Left ventricle myocardium inferior (tissue), 1 donor: ENCODE results near the gene RNF169. TPM values are rescaled to one million over a fixed set of nuclear protein-coding genes. Genes with fewer than 3 reads are reported as not detected.
A peak's percentile ranks its signal among the peaks of the same experiment; 100 is the strongest.

Experiments used
- DNase-seq: peaks from one replicate; pipeline ENCODE4 v3.0.0-alpha.2; 2020
- H3K27ac ChIP-seq: fragments of 200-600 bp; replicated peaks from 2 replicates; pipeline ENCODE4 v1.8.0; 2021
- H3K27me3 ChIP-seq: fragments of 200-600 bp; 2 replicates; pipeline ENCODE4 v1.8.0; 2021; ENCODE audit warnings: low read depth
- H3K36me3 ChIP-seq: fragments of 200-600 bp; 2 replicates; pipeline ENCODE4 v1.8.0; 2021
- H3K4me1 ChIP-seq: fragments of 200-600 bp; 2 replicates; pipeline ENCODE4 v1.8.0; 2021
- H3K4me3 ChIP-seq: fragments of 200-600 bp; 2 replicates; pipeline ENCODE4 v1.8.0; 2021; ENCODE audit warnings: mild to moderate bottlenecking, moderate library complexity
- H3K9me3 ChIP-seq: fragments of 200-600 bp; replicated peaks from 2 replicates; pipeline ENCODE4 v1.8.0; 2021
- CTCF ChIP-seq: fragments of 200-600 bp; IDR thresholded peaks from 2 replicates; pipeline ENCODE4 v1.8.0; 2021; ENCODE audit warnings: antibody characterized with exemption, mild to moderate bottlenecking, borderline replicate concordance
- intact Hi-C: fragments of 100-400 bp; cut with micrococcal nuclease; formaldehyde crosslinking; loops from one replicate; pipeline ENCODE4 v1.11.0; 2022
- total RNA-seq: library from RNA; stranded (reverse); fragmentation: NEBNext Ultra II Directional; extraction: Animal tissue kit (Norgen Biotek cat#: 25700); gene quantifications from one replicate; pipeline ENCODE4 v1.2.1, GENCODE V29; 2021
- donor health status: DM: no; HTN: yes; CAD: no; lungs with severe emphysema.

Gene RNF169
- total RNA-seq, 1 donor from 2014 or later: 9.6 TPM

GRCh38 chr11:74703211-74703610 is 45.4 kb upstream of the RNF169 start:
- TF ChIP-seq CTCF: no peak
- DNase-seq: no peak
- Histone ChIP-seq H3K27ac (no peak overlapping the region), H3K27me3 (no peaks in the 10 kb centered on the region), H3K4me1 (peaks cover 6% of the 10 kb centered on the region), H3K4me3 (no peak overlapping the region), H3K9me3 (no peaks in the 10 kb centered on the region), H3K36me3 (no peaks in the 10 kb centered on the region)
- intact Hi-C loops: no loop called here

DNA sequence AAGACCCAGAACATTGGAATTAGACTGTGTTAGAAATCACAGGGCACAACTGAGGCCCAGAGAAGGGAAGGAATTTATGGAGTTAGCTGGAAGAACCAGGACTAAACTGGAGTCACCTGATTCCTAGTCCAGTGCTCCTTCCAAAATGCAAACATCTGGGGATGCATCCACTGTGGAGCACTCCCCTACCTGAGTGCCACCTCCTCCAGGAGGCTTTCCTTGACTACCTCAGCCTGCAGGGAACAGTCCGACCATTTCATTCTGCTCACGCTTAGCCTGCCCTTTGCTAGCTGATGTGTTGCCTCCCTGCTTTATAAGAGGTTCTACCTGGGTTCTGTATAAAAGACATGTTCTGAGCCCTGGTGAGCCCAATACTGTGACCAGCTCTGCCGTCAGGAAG is 41.5 kb upstream of the RNF169 start:
- H3K4me3 ChIP-seq: no peak overlapping the region
- no peak for DNase-seq
- intact Hi-C loops: no loop called here
- peaks cover 13% of the 10 kb centered on the region for H3K4me1 ChIP-seq
- no peak overlapping the region for H3K27ac ChIP-seq
- H3K36me3 ChIP-seq: no peaks in the 10 kb centered on the region
- H3K9me3 ChIP-seq: no peaks in the 10 kb centered on the region
- no peak for TF ChIP-seq CTCF
- no peaks in the 10 kb centered on the region for H3K27me3 ChIP-seq

- intact Hi-C loops: no loop called here
- H3K9me3 ChIP-seq: no peaks in the 10 kb centered on the region
- no peak overlapping the region for H3K4me3 ChIP-seq
- H3K27ac ChIP-seq: no peak overlapping the region
- no peaks in the 10 kb centered on the region for H3K27me3 ChIP-seq
- peaks cover 13% of the 10 kb centered on the region for H3K4me1 ChIP-seq
- no peak for TF ChIP-seq CTCF
- no peaks in the 10 kb centered on the region for H3K36me3 ChIP-seq
- no peak for DNase-seq
Observed at GRCh38 chr11:74707602-74708510, 40.8 kb upstream of the RNF169 start.

- DNase-seq: no peak
- H3K27me3 ChIP-seq: no peaks in the 10 kb centered on the region
- H3K9me3 ChIP-seq: no peaks in the 10 kb centered on the region
- TF ChIP-seq CTCF: no peak
- H3K4me3 ChIP-seq: no peak overlapping the region
- peaks cover 13% of the 10 kb centered on the region for H3K4me1 ChIP-seq
- intact Hi-C loops: no loop called here
- no peak overlapping the region for H3K27ac ChIP-seq
- H3K36me3 ChIP-seq: no peaks in the 10 kb centered on the region
Observed at GRCh38 chr11:74709175-74709574, 39.5 kb upstream of the RNF169 start.

GRCh38 chr11:74710281-74710938 is 38.2 kb upstream of the RNF169 start:
- no peak for TF ChIP-seq CTCF
- Histone ChIP-seq H3K4me1 (peaks cover 13% of the 10 kb centered on the region), H3K27ac (peak overlapping the region; percentile 52), H3K27me3 (no peaks in the 10 kb centered on the region), H3K36me3 (no peaks in the 10 kb centered on the region), H3K4me3 (no peak overlapping the region), H3K9me3 (no peaks in the 10 kb centered on the region)
- intact Hi-C loops: no loop called here
- DNase-seq: peak; percentile 36
